Stimulated activated CD8-positive, alpha-beta memory T cell treated with anti-CD3 and anti-CD28 coated beads, Interleukin-7, amount 100 ng/mL, for 48 hours (primary cell): ENCODE measurements around the gene RXRA.

Experiments used
- DNase-seq, 2 donors: peaks; one replicate each; pipeline ENCODE4 v3.0.0-alpha.2; 2020; ENCODE audit warnings: low read depth in 1 of 2; ENCODE audit errors: extremely low read depth in 1 of 2

RXRA gene

DNA sequence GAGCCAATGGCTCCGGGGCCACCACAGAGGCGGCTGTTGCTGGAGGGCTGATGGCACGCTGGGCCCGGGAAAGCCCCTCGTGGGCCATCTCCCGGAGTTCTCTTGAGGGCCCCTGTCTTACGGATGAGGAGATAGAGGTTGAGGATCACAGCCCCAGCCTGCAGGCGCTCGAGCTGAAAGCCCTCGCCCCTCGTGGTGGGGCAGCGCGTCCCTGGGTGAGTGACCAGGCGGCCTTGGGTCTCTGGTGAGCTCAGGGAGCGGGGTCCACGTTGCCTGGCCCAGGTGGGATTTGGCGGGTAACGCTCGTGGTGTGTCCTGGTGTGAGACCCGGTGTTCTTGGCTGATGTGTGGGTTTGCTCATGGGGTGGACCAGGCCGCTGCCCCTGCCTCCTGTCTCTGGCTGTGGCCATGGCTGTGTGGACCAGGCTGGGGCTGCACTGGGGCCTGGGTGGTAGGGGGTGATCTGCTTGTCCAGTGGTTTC lies 38.9 kb downstream of the RXRA start:
- DNase-seq = no peak

DNA sequence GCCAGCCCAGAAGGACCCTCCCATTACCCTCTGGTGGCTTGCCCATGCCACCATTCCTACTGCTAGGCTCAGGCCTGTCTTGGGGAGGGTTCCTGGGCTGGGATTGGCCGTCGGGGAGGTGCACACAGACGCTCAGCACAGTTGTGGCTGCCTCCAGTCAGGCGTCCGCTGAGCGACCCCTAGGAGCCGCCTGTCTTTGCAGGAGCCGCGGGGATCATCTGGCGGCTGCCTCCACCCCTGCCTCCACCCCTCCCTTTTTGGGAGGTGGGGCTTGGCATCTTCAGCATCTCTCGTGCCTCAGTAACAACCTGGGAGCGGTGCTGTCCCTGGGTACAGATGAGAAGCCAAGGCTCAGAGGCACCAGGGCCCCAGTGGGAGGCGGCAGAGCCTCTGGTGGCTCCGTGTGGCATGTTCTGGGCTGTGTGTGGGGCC lies 39.6 kb downstream of the RXRA start:
- DNase-seq = no peak

DNA sequence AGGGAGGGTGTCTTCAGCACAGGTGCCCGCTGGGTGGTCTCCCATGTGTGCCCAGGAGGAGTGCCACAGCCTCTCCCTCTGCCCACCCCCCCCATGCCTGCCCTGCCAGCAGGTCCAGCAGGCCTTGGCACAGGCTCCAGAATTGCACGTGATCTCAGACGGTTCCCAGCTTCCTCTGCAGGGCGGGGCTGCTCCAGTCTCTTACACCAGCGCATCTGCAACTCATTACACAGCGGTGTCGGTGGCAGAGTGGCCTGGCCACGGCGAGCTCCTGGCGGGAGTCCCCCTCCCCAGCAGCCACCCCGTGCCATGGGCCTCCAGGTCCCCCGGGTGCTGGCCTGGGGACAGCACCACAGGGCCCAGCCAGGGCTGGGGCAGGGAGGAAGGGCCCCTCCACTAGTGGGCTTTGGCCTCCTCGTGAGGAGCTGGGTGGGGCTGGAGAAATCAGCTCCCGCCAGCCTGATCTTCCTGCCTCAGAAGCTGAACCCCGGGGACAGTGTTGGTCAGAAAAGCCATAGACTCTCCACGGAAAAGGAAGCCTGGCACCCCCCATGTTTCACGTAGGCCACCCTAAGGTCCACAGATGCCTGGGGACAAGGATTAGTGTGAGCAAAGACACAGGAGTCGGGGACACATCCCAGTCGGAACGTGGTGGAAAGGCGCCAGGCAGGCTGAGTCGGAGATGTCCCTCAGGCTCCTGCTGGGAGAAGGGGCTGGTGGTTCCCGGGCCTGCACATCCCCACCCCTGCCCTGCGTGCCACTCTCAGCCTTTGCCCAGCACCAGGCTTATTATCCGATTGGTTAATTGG lies 40.2 kb downstream of the RXRA start:
- no peak for DNase-seq

DNA sequence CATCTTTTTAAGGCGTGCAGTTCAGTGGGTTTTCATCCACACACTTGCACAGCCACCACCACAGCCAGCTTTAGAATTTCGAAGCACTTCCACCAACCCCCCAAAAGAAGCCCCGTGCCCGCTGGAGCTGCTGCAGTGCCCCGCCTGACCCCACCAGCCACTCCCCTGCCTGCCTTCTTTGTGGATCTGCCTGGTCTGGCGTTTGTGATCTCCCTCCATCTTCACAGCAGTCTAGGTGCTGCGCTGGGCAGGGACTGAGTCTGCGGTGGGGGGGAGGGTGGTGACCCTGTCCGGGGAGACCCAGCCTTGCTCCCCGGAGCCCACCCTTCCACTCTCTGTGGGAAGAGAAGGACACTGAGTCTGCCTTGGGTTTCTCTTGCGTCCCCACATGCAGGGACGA lies 40.8 kb downstream of the RXRA start:
- DNase-seq = no peak

DNA sequence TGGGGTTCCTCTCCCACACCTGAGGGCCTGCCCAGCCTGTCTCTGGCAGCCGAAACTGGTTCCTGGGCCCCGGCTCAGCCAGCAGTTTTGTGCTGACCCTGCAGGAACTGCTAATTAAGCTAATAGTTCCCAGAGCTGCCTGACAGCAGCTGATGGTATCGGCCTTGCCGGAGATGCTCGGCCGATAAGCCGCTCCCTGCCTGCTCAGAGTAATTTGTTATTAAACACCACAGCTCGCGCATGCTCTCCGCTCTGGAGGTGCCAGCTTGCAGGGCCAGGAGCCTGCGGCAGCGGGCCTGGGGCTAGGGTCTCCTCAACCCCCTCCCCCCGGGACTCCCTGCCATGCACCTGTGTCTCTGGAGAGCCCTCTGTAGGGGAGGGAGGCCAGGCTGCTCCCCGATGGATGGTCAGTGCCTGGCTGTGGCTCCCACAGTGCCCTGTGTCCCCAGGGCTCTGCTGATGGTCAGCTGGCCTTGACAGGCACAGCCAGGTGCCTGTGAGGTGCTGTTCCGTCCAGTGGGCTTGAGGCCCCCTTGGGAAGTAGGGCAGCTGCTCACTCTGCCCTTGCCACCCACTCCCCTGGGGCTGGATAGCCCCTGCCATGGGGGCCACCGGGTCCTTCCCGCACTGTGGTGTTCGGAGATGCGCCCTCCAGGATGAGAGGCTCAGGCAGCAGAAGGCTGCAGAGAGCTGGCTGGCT lies 41.7 kb downstream of the RXRA start:
- no peak for DNase-seq

DNA sequence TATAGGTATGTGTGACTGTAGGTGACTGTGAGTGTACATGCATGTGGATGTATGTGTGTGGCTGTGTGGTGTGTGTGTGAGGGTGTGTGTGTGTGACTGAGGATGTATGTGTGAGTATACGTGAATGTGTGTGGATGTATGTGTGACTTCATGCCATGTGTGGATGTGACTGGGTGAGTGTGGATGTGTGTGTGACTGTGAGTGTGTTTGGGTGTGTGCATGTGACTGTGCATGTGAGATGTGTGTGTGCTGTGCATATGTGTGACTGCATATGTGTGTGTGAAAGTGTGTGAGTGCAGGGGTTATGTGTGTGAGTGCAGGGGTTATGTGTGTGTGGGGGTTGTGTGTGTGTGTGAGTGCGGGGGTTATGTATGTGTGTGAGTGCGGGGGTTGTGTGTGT lies 42.3 kb downstream of the RXRA start:
- DNase-seq = no peak

DNA sequence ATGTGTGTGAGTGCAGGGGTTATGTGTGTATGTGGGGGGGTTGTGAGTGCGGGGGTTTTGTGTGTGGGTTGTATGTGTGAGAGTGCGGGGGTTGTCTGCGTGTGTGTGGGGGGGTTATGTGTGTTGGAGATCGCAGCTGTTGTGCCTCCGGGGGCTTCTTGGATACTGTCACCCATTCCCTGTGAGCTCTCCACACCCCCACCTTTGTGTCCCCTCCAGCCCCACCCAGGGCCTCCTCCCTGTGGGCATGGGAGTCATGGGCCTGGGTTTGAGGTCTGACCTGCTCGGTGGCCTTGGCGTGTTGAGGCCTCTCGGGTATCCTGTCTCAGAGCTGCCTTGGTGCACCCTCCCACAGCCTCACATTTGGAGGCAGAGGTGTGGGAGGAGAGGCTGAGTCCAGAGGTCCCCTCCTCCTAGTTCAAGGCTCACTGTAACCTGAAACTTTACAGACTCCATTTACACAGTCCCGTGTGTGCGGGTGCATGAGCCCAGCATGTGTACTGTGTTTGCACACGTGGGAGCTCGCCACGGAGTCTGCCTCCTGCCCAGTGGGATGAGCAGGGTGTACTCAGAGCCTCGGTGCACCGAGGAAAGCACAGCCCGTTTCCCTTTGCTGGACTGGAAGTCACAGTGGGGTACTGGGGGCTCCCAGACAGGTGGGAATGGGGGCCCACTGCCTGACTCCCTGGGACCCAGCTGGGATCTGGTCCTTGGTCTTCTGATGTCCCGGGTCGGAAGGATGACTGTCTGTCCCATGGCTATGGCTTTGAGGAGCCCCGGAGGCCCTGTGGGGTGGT lies 43.4 kb downstream of the RXRA start:
- DNase-seq = no peak

DNA sequence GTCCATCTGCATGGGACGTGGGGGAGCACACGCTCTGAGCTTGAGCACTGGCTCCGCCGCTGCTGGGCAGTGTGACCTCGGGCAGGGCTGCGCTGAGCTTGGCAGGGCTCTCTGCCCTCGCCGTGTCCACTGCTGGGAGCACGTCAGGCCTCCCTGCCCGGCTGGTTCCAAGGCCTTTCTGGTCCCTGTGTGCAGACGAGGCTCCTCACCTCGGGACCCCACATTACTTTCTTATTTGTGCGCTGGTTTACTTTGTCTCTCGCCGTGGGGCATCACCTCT lies 43.9 kb downstream of the RXRA start:
- no peak for DNase-seq

DNA sequence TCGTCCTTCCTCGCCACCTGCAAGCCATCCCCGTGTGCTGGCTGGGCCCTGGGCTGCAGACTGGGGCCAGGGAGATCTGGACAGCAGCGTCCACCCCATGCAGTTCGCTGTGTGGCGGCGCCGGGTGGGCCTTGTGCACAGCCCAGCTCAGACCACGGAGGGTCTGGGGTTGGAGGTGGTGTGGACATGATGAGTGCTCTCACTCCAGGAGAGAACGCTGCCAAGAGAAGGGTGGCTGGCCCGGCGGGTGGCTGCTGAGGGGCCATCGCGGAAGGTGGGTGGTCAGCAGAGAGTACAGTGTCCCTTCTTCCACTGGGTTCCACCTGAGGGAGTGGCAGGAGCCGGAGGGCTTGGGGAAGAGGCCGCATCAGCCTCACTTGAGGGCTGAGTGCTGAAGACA lies 44.4 kb downstream of the RXRA start:
- no peak for DNase-seq

DNA sequence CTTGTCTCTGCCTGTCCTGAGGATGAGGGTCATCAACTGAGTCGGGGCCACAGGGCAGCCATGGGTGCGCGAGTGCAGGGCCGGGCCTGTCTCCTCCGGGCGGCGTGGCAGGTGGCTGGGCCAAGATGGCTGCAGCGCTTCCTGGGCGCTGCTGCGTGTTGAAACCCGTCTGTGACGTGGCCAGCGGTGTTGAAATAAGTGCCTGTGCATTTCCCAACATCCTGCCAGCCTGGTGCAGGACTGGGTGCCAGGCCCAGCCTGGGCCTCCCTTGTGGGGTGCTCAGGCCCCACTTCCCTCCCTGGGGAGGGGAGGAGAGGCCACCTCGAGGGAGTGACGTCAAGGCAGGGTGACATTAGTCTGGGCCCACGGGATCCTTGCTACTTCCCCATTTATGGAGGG lies 45.5 kb downstream of the RXRA start:
- no peak for DNase-seq

DNA sequence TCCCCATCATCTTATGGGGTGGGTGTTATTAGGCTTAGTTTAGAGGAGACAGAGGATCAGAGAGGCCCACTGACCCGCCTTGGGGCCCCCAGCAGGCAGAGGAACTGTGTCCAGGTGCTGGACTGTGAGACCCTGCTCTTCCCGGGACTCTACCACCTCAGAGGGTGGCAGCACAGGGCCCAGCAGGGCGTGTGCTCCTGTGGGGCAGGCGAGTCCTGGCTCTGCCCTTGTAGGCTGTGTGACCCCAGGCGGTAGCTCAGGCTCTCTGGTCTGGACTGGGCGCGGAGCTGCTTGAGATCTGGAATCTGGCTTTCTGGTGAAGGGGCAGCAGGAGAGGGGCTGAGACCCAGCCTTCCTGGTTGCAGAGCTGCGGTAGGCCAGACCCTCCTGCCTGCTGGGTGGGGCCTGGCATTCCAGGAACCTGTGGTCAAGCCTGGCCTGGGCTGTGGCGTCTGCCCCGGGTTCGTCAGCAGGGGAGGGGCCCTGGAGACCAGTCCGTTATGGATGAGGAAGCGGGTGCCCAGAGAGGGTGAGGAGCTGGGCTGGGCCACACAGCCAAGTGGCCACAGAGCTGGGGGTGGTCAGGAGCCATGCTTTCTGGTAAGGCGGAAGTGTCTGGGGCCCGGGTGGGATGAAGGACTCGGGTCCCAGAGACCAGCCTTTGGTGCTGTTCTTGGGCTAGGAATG lies 46.5 kb downstream of the RXRA start:
- DNase-seq = no peak

DNA sequence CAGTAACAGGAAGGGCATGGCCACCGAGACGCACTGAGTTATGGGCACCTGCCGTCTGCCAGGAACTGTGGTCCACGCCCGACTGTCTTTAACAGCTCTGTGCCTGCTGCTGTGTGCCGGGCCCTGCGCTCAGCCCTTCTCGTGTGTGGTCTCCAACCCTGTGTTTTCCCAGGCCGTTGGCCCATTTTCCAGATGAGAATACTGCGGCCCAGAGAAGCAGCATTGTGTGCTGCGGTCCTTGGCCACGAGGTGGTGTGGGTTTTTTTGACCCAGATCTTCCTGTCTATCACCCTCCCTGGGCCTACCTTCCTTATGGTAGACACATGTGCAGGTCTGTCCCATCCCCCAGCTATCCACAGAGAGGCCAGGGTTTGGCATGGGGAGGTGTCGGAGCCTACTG lies 47.0 kb downstream of the RXRA start:
- DNase-seq = no peak

DNA sequence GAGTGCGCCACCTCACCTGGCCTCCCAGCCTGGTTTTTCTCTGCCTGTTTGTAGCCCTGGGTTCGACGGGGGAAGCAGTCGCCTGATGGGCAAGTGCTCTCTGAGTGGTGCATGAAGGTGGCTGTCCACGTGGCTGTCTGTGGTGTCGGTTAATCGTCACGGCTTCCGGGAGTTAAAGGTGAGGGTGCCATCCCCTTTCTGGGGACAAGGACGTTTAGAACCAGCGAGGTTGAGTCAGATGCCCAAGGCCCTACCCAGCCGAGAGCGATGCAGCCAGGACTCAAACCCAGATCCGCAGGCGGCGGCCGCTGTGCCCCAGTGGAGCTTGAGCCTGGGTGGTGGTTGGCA lies 47.7 kb downstream of the RXRA start:
- DNase-seq = no peak

DNA sequence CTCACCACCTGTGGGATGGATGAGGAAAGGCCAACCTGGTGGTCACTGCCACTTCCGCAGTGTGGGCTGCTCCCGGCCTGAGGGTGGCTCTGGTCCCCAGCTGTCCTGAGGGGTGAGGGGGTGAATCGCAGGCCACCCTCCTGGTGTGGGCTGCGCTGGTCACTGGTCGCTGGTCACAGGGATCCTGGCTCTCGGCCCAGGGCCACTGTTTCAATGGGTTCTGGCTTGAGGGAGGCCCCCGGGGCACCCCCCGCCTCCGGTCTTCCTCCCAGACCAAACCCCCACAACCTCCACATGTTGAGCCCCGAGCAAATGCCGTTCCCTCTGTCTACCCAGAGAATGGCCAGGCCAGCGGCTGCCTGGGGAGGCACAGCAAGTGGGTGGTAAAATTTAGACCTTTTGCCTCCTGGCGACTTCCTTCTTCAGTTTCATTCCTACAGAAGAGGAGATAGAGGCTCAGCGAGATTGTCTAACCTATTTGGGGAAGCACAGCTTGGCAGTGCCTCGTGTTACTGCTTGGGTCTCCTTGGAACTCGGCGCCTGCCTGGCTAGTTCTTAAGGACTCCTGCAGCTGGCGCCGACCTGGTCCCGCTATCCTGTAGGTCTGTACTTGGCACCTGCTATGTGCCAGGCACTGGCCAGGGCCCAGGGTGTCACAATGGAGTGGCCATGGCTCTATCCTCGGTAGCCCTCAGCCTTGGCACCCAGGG lies 48.2 kb downstream of the RXRA start:
- DNase-seq = no peak

DNA sequence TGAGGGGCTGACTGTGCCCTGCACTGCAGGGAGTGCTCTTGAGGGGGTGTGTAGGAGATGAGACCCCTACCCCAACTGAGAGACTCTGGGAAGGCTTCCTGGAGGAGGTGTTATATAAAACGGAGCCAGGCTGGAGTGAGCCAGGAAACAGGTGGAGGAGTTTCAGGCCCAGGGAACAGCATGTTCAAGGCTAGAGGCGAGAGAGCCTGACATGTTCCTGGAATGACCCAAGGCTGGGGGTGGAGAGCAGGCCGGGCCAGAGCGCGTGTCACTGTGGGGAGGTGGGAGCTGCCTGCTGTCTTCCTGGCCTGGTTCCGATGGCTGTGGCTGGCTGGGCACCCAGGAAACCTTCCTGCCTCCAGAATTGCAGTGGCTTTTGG lies 48.7 kb downstream of the RXRA start:
- DNase-seq = no peak

DNA sequence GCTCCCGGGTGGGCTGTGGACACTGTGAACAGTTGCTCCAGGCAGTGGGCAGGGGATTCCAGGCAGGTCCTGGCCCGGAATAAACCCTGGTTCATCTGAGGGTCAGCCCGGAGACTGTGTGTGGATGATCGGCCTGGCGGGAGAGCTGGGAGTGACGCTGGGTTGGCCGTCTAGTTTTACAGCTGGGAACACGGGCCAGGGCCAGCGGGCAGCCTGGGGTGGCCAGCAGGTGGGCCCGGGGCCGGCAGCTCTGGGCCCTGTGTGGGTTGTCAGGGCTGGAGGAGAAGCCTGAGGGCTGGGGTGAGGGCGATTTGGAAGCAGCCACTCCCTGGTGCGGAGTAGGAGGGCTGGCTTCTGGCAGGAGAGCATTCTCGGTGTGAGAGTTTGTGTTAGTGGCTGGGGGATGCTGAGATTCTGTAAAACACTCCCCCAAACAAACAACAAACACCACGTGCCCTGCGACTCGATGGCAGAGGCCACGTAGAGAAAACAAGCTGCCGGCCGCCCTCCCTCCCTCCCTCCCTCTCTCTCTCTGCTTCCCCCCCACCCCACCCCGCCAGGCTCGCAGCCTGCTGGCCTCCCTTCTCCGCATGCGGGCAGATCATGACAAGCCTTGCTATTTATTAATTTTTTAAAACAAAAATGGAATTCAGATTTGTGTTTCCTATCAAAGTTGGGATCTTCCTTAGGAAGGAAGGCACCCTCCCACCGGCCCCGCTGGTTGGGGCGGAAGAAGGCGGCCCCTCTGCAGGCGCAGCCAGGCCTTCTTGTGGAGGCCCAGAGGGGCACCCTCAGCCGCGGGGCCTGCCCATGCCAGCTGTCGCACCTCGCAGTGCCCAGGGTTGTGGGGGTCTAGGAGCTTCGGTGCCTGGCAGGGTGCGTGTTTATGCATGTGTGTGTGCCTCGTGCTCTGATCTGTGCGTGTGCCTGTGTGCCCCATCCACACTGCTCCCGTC lies 49.5 kb downstream of the RXRA start:
- no peak for DNase-seq

DNA sequence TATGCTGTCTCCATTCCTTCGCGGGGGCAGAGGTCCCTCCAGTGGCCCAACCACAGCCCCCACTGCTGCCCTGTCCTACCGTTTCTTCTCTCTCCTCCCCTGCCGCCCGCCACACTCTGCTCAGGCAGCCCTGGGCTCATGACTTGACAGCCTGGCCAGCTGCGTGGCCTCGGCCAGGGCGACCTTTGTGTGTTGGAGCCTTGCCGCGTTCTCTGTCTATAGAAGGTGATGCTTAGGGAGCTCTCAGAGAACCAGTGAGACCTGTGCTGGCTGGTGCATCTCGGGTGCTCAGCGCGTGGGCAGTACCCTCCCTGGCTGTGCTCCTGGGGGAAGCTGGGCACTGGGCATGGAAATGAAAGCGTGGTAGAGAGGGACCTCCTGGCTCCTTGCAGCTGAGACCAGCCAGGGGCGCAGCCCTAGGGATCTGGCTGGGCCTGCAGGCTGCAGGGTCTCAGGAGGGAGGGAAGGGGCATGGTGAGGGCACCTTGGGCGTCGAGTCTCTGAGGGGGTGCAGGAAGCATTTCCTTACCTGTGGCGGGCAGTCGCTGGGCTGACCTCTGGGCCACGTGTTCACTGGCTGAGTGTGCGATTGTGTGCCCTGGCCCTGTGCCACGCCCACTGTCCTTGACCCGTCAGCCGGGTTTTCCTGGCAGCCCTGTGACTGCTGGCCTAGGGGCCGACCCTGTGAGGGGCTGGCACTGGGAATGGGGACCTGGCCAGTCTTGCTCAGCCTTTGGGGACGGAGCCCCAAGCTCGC lies 50.3 kb downstream of the RXRA start:
- no peak for DNase-seq

DNA sequence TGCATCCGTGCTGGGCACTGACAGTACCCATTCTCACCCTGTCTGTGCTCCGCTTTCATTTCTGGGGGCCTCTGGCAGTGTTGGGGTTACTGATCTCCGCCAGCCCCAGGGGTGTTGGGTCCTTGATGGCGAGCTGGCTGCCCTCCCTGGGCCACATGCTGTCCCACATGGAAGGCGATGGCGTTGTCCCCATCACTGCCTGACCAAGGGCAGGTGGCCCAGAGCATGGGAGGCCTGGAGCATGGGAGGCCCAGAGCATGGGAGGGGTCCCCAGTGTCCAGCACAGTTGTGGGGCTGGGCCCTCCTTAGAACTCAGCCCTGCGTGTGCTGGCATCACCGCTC lies 50.9 kb downstream of the RXRA start:
- DNase-seq = no peak

DNA sequence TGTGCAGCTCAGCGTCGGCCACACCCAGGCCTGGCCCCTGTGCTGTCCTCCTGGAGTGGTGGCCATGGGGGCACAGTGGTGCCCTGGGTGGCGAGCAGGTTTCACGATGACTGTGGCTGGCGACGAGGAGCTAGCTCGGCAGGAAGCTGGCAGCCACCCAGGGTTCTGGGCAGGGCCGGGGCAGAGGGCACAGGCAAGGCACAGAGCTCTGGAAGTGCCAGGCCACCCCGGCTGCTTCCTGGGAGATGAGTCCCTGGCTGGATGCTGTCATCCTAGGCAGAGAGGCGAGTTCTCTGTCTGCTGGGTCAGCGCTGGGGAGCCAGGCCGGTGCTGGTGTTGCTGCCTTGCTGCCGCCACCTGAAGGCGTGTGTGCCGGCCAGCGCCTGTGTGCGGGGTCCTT lies 51.7 kb downstream of the RXRA start:
- no peak for DNase-seq
